GM12872 (cell line): ENCODE measurements around the gene GSAP.

Source experiments
- TF ChIP-seq, protein P1 (sequence below): IDR thresholded peaks from 3 replicates; pipeline ENCODE4 v1.5.1; 2011; ENCODE audit warnings: low read depth, mild to moderate bottlenecking, low read length, moderate library complexity; ENCODE audit not compliant: insufficient read depth

GSAP gene

DNA sequence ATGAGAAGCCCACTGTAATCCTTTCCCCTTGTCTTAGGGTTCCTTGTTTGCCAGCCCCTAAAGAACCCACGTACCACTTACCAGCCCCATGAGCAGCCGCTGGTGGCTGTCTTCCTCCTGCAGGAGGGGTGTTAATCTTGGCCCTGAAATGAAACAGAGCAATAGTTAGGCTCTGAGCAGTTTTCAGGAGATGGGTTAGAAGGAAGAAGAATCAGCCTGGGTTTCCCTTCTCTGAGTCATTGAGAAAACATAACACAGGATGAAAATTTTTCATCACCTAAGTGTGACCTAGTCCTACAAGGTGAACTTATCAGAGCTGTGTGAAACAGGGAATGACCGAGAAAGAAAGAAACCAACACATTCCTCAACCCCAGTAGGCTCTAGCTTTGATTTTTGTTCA lies 90.0 kb downstream of the GSAP start:
- TF ChIP-seq, protein P1, sequence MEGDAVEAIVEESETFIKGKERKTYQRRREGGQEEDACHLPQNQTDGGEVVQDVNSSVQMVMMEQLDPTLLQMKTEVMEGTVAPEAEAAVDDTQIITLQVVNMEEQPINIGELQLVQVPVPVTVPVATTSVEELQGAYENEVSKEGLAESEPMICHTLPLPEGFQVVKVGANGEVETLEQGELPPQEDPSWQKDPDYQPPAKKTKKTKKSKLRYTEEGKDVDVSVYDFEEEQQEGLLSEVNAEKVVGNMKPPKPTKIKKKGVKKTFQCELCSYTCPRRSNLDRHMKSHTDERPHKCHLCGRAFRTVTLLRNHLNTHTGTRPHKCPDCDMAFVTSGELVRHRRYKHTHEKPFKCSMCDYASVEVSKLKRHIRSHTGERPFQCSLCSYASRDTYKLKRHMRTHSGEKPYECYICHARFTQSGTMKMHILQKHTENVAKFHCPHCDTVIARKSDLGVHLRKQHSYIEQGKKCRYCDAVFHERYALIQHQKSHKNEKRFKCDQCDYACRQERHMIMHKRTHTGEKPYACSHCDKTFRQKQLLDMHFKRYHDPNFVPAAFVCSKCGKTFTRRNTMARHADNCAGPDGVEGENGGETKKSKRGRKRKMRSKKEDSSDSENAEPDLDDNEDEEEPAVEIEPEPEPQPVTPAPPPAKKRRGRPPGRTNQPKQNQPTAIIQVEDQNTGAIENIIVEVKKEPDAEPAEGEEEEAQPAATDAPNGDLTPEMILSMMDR = no peak

GRCh38 chr7:77321300-77321699 lies 94.8 kb downstream of the GSAP start:
- TF ChIP-seq, protein P1 = no peak

DNA sequence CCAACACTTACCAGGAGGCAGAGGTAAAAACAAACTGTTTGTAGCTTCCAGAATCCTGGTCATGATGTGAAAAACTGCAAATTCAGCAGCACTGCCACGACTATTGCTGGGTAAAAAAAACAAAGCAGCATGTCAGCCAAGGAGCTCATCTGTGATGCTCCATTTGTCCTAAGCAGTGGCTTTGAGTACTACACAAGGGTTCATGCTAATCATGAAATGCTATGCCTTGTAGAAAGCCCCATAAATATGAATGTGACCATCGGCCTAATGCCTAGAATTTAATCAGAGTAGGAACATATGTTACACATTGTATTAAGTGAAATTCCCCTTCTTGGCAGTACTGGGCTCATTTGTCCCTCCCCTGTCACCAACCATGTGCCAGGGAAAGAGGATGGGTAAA lies 95.4 kb downstream of the GSAP start:
- TF ChIP-seq, protein P1 = no peak

DNA sequence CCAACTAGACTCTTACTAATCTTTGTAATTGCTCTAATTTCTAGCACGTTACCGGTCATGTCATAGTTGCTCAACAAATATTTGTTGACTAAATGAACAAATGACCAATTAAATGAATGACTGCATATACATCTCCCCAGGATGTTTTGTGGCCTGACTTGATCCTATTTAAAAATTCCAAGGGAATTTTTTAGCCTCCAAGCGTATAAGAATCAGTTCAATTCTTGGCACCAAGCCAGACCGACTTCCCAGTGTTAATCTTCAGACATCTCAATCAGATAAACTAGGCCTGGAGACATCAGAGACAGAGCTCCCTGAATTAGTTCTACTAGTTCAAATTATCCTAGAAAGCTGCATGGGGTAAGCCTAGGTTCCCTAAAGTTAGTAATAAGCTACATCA lies 96.0 kb downstream of the GSAP start:
- TF ChIP-seq, protein P1 = no peak

GRCh38 chr7:77318019-77318418 lies 98.1 kb downstream of the GSAP start:
- TF ChIP-seq, protein P1 = no peak

- TF ChIP-seq, protein P1 = no peak
Measured at GRCh38 chr7:77316219-77316978, 99.8 kb downstream of the GSAP start.

- TF ChIP-seq, protein P1 = no peak
Measured at GRCh38 chr7:77315182-77315591, 101.0 kb downstream of the GSAP start.
